Measurements from ENCODE around the gene DAPK1.

DAPK1 gene

GRCh38 chr9:87464110-87464991, 33.3 kb upstream of the DAPK1 start:
- TF ChIP-seq TCF12 (IDR thresholded peaks at IDR 0.05; ENCODE audit: low read depth) (no peak), CEBPB (IDR thresholded peaks at IDR 0.05) (no peak)

GRCh38 chr9:87464992-87465378, 32.7 kb upstream of the DAPK1 start:
- no peak for TF ChIP-seq YY1 (IDR thresholded peaks at IDR 0.05; ENCODE audit: low read depth)
- TF ChIP-seq EGR1 (IDR thresholded peaks at IDR 0.05): no peak
- TF ChIP-seq RAD21 (IDR thresholded peaks at IDR 0.05; ENCODE audit: low read depth): no peak

GRCh38 chr9:87465816-87466215, 31.9 kb upstream of the DAPK1 start:
- TF ChIP-seq TEAD4 (IDR thresholded peaks at IDR 0.05) (no peak), FOXM1 (IDR thresholded peaks at IDR 0.05; ENCODE audit: borderline replicate concordance, low read depth) (no peak), CREB1 (IDR thresholded peaks at IDR 0.05; ENCODE audit: low read depth) (no peak), USF1 (IDR thresholded peaks at IDR 0.05) (no peak), RAD21 (IDR thresholded peaks at IDR 0.05; ENCODE audit: low read depth) (no peak), EP300 (IDR thresholded peaks at IDR 0.05; ENCODE audit: borderline replicate concordance) (no peak), MAX (IDR thresholded peaks at IDR 0.05) (no peak), REST (IDR thresholded peaks at IDR 0.05; ENCODE audit: low read depth) (no peak), TCF12 (IDR thresholded peaks at IDR 0.05; ENCODE audit: low read depth) (no peak), EGR1 (IDR thresholded peaks at IDR 0.05) (no peak), TAF1 (IDR thresholded peaks at IDR 0.05; ENCODE audit: low read depth) (no peak), YY1 (IDR thresholded peaks at IDR 0.05; ENCODE audit: low read depth) (no peak)

GRCh38 chr9:87467187-87467586, 30.5 kb upstream of the DAPK1 start:
- TF ChIP-seq TAF1 (IDR thresholded peaks at IDR 0.05; ENCODE audit: low read depth) (no peak), YY1 (IDR thresholded peaks at IDR 0.05; ENCODE audit: low read depth) (no peak), CEBPB (IDR thresholded peaks at IDR 0.05) (no peak), RAD21 (IDR thresholded peaks at IDR 0.05; ENCODE audit: low read depth) (no peak), TEAD4 (IDR thresholded peaks at IDR 0.05) (no peak), FOXM1 (IDR thresholded peaks at IDR 0.05; ENCODE audit: borderline replicate concordance, low read depth) (no peak)

- TF ChIP-seq EP300 (IDR thresholded peaks at IDR 0.05; ENCODE audit: borderline replicate concordance): no peak
- TF ChIP-seq USF1 (IDR thresholded peaks at IDR 0.05): no peak
- TF ChIP-seq REST (IDR thresholded peaks at IDR 0.05; ENCODE audit: low read depth): no peak
- TF ChIP-seq CEBPB (IDR thresholded peaks at IDR 0.05): no peak
- no peak for TF ChIP-seq MAX (IDR thresholded peaks at IDR 0.05)
- no peak for TF ChIP-seq CREB1 (IDR thresholded peaks at IDR 0.05; ENCODE audit: low read depth)
- no peak for TF ChIP-seq EGR1 (IDR thresholded peaks at IDR 0.05)
- no peak for TF ChIP-seq FOXM1 (IDR thresholded peaks at IDR 0.05; ENCODE audit: borderline replicate concordance, low read depth)
- no peak for TF ChIP-seq ZBTB7A (IDR thresholded peaks at IDR 0.05; ENCODE audit: low read depth)
- TF ChIP-seq TAF1 (IDR thresholded peaks at IDR 0.05; ENCODE audit: low read depth): no peak
- TF ChIP-seq NFIC (IDR thresholded peaks at IDR 0.05): no peak
- no peak for TF ChIP-seq RAD21 (IDR thresholded peaks at IDR 0.05; ENCODE audit: low read depth)
- TF ChIP-seq YY1 (IDR thresholded peaks at IDR 0.05; ENCODE audit: low read depth): no peak
- TF ChIP-seq TCF12 (IDR thresholded peaks at IDR 0.05; ENCODE audit: low read depth): no peak
- no peak for TF ChIP-seq TEAD4 (IDR thresholded peaks at IDR 0.05)
Measured at GRCh38 chr9:87469793-87470465, 27.7 kb upstream of the DAPK1 start.

- no peak for TF ChIP-seq CEBPB (IDR thresholded peaks at IDR 0.05)
- no peak for TF ChIP-seq FOXM1 (IDR thresholded peaks at IDR 0.05; ENCODE audit: borderline replicate concordance, low read depth)
- TF ChIP-seq EP300 (IDR thresholded peaks at IDR 0.05; ENCODE audit: borderline replicate concordance): no peak
- no peak for TF ChIP-seq NFIC (IDR thresholded peaks at IDR 0.05)
- TF ChIP-seq REST (IDR thresholded peaks at IDR 0.05; ENCODE audit: low read depth): no peak
- TF ChIP-seq TCF12 (IDR thresholded peaks at IDR 0.05; ENCODE audit: low read depth): no peak
- no peak for TF ChIP-seq USF1 (IDR thresholded peaks at IDR 0.05)
- no peak for TF ChIP-seq ZBTB7A (IDR thresholded peaks at IDR 0.05; ENCODE audit: low read depth)
- TF ChIP-seq TEAD4 (IDR thresholded peaks at IDR 0.05): no peak
- TF ChIP-seq RAD21 (IDR thresholded peaks at IDR 0.05; ENCODE audit: low read depth): no peak
- no peak for TF ChIP-seq EGR1 (IDR thresholded peaks at IDR 0.05)
- TF ChIP-seq YY1 (IDR thresholded peaks at IDR 0.05; ENCODE audit: low read depth): no peak
- no peak for TF ChIP-seq MAX (IDR thresholded peaks at IDR 0.05)
- no peak for TF ChIP-seq TAF1 (IDR thresholded peaks at IDR 0.05; ENCODE audit: low read depth)
- TF ChIP-seq CREB1 (IDR thresholded peaks at IDR 0.05; ENCODE audit: low read depth): no peak
Measured at GRCh38 chr9:87471746-87472145, 25.9 kb upstream of the DAPK1 start.

Measured in Ishikawa (cell line).